Effector CD8-positive, alpha-beta T cell (primary cell): Measurements from ENCODE around the gene MASP1.

ENCODE experiments used
- DNase-seq: peaks from one replicate; lab custom pipeline; 2025; lab: John Stamatoyannopoulos, UW

Gene MASP1

DNA sequence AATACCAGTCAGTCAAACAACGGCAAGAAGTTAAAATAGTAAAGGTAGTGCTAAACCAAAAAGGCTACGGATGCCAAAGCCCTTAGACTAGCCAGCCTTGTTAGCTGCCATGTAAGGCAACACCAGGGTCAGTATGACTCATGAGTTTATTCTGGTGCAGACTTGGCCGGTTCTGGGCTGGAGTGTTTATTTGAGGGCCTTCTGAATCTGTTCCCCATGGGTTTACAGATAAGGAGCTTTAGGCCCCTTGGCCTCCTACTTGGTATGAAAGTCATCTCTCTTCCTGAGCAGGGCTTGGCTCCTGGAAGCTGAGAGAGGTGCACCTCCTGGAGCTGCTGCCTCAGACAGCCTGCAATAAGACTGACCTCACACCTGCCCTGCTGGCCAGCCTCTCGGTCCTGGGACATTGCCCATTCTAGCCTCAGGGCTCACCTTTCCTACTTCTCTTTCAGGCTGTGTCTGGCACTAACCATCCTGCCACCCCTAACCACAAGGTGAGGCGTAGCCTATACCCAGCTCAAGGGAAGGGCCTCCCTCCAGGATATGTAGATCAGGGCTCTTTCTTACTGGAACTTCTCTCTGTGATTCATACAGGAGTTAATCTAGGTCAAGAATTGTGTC, 104.6 kb downstream of the MASP1 start:
- DNase-seq, result no peak

DNA sequence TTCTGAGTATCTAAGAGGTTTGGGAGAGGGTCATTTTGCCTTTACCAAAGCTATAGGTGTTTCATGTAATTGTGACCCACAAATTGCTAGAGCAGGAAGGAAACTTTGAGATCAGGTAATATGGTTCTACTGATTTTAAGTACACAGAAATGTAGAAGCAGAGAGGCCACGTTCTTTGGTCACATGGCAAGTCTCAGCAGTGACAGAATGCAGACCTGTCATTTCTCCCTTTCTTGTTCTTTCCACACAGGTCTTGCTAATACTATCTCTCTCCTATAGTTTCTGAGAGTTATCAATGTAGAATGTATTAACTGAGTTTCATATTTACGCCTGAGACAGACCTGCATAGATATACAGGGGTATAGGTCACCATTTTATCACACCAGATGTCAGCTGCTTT, 105.2 kb downstream of the MASP1 start:
- no peak for DNase-seq

DNA sequence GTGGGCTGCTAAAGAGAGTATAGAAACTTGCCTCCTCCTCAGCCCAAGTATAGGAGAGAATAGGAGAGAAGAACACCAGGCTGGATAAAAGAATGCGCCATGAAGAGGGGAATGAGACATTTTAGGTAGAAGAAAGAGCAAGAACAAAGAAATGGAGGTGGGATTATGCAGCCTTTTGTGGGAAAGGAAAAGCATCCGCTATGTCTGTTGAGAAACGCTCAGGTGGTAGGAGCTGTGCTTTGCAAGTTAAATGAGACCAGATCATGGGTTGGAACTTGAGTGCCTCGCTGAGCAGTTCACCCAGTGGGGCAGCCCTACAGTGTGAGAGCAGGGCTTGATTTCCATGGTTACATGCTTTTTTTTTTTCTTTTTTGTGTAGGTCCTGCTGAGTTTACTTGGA, 105.8 kb downstream of the MASP1 start:
- no peak for DNase-seq
